ENCODE results near the gene BRD7.

The BRD7 gene

GRCh38 chr16:50400967-50401348 lies 32.2 kb upstream of the BRD7 start:
- Histone ChIP-seq H3K9me2 (replicated peaks; ENCODE audit: low read depth, low read length) (no peaks in the 10 kb centered on the region), H3K9ac (ENCODE audit: low read depth, low read length, poor library complexity, severe bottlenecking) (no peak overlapping the region)

GRCh38 chr16:50400312-50400966 lies 31.7 kb upstream of the BRD7 start:
- H3K27me3 ChIP-seq (ENCODE audit: insufficient read depth, low read length, poor library complexity, severe bottlenecking), result no peaks in the 10 kb centered on the region
- H4K20me1 ChIP-seq (ENCODE audit: insufficient read depth, low read length, poor library complexity, severe bottlenecking), result no peaks in the 10 kb centered on the region
- H3K4me2 ChIP-seq (ENCODE audit: low read depth, low read length, poor library complexity, severe bottlenecking), result no peak overlapping the region
- H3K9ac ChIP-seq (ENCODE audit: low read depth, low read length, poor library complexity, severe bottlenecking), result no peak overlapping the region
- H3K36me3 ChIP-seq (ENCODE audit: insufficient read depth, low read length), result no peaks in the 10 kb centered on the region
- no peak overlapping the region for H3K4me3 ChIP-seq (ENCODE audit: low read length, poor library complexity, severe bottlenecking)
- H3K4me1 ChIP-seq (ENCODE audit: insufficient read depth, low read length, poor library complexity, severe bottlenecking), result no peaks in the 10 kb centered on the region
- no peak overlapping the region for H2AFZ ChIP-seq (ENCODE audit: low read length)
- H3K79me2 ChIP-seq (ENCODE audit: insufficient read depth, low read length), result no peaks in the 10 kb centered on the region
- H3K9me3 ChIP-seq (ENCODE audit: insufficient read depth, low read depth, low read length), result no peaks in the 10 kb centered on the region
- no peaks in the 10 kb centered on the region for H3F3A ChIP-seq (ENCODE audit: low read depth)
- TF ChIP-seq EZH2phosphoT487 (IDR thresholded peaks at IDR 0.05; ENCODE audit: borderline replicate concordance), result no peak
- TF ChIP-seq CTCF (conservative IDR thresholded peaks at IDR 0.05; ENCODE audit: low read length), result no peak
- no peaks in the 10 kb centered on the region for H3K9me2 ChIP-seq (replicated peaks; ENCODE audit: low read depth, low read length)

More at GRCh38 chr16:50400967-50401348, 32.2 kb upstream of the BRD7 start:
- Histone ChIP-seq H4K20me1 (ENCODE audit: insufficient read depth, low read length, poor library complexity, severe bottlenecking) (no peaks in the 10 kb centered on the region), H3K36me3 (ENCODE audit: insufficient read depth, low read length) (no peaks in the 10 kb centered on the region), H3K79me2 (ENCODE audit: insufficient read depth, low read length) (no peaks in the 10 kb centered on the region), H3K27me3 (ENCODE audit: insufficient read depth, low read length, poor library complexity, severe bottlenecking) (no peaks in the 10 kb centered on the region), H3K4me1 (ENCODE audit: insufficient read depth, low read length, poor library complexity, severe bottlenecking) (no peaks in the 10 kb centered on the region), H3K4me3 (ENCODE audit: low read length, poor library complexity, severe bottlenecking) (no peak overlapping the region), H2AFZ (ENCODE audit: low read length) (no peak overlapping the region), H3K9me3 (ENCODE audit: insufficient read depth, low read depth, low read length) (no peaks in the 10 kb centered on the region), H3F3A (ENCODE audit: low read depth) (no peaks in the 10 kb centered on the region), H3K4me2 (ENCODE audit: low read depth, low read length, poor library complexity, severe bottlenecking) (no peak overlapping the region)
- TF ChIP-seq EZH2phosphoT487 (IDR thresholded peaks at IDR 0.05; ENCODE audit: borderline replicate concordance) (no peak), CTCF (conservative IDR thresholded peaks at IDR 0.05; ENCODE audit: low read length) (no peak)

GRCh38 chr16:50399411-50399810 lies 30.6 kb upstream of the BRD7 start:
- Histone ChIP-seq H3K79me2 (ENCODE audit: insufficient read depth, low read length) (no peaks in the 10 kb centered on the region), H4K20me1 (ENCODE audit: insufficient read depth, low read length, poor library complexity, severe bottlenecking) (no peaks in the 10 kb centered on the region), H3F3A (ENCODE audit: low read depth) (no peaks in the 10 kb centered on the region), H3K4me2 (ENCODE audit: low read depth, low read length, poor library complexity, severe bottlenecking) (no peak overlapping the region), H2AFZ (ENCODE audit: low read length) (no peak overlapping the region), H3K9ac (ENCODE audit: low read depth, low read length, poor library complexity, severe bottlenecking) (no peak overlapping the region), H3K36me3 (ENCODE audit: insufficient read depth, low read length) (no peaks in the 10 kb centered on the region), H3K9me3 (ENCODE audit: insufficient read depth, low read depth, low read length) (no peaks in the 10 kb centered on the region), H3K27me3 (ENCODE audit: insufficient read depth, low read length, poor library complexity, severe bottlenecking) (no peaks in the 10 kb centered on the region), H3K4me1 (ENCODE audit: insufficient read depth, low read length, poor library complexity, severe bottlenecking) (no peaks in the 10 kb centered on the region), H3K4me3 (ENCODE audit: low read length, poor library complexity, severe bottlenecking) (no peak overlapping the region), H3K9me2 (replicated peaks; ENCODE audit: low read depth, low read length) (no peaks in the 10 kb centered on the region)
- TF ChIP-seq CTCF (conservative IDR thresholded peaks at IDR 0.05; ENCODE audit: low read length) (no peak), EZH2phosphoT487 (IDR thresholded peaks at IDR 0.05; ENCODE audit: borderline replicate concordance) (no peak)

All from Loucy (cell line).